Coronary artery (tissue), 2 donors: Measurements from ENCODE around the gene ANKRD22.

Experiments used
- DNase-seq: peaks from one replicate; pipeline ENCODE4 v3.0.0-alpha.2; 2017; ENCODE audit warnings: low spot score
- H3K27ac ChIP-seq, 2 donors: fragments of 200-600 bp; sonication (generic); one replicate each; pipeline ENCODE4 v1.5.1; 2016 to 2019
- H3K4me3 ChIP-seq: fragments of 200-600 bp; sonication (generic); 2 replicates; pipeline ENCODE4 v1.5.1; 2016; ENCODE audit warnings: mild to moderate bottlenecking, moderate library complexity
- CTCF ChIP-seq: fragments of 200-600 bp; sonication (generic); IDR thresholded peaks from one replicate; pipeline ENCODE4 v1.5.1; 2019; ENCODE audit warnings: antibody characterized with exemption

Gene ANKRD22

DNA sequence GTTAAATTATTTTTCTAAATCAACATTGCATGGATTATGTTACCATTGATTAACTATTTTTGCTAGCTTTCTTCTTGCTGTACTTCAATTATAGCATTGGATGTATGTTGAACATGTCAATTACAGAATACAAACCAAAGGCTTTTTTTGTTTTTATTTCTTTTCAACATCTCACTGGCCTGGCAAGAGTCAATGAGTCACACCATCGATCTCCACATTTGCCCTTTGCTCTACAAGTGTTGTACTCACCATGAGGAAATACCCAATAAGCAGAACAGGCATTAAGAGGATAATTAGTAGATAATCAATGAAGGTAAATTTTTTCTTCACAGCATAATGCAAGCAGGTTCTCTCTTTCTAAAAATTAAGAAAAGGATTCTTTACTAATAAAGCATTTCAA lies 23.3 kb downstream of the ANKRD22 start:
- DNase-seq: no peak
- no peak for TF ChIP-seq CTCF
- no peak overlapping the region for H3K27ac ChIP-seq
- no peak overlapping the region for H3K4me3 ChIP-seq

- H3K4me3 ChIP-seq: no peak overlapping the region
- no peak for DNase-seq
- no peak for TF ChIP-seq CTCF
Observed at GRCh38 chr10:88827671-88828070, 24.0 kb downstream of the ANKRD22 start.

DNA sequence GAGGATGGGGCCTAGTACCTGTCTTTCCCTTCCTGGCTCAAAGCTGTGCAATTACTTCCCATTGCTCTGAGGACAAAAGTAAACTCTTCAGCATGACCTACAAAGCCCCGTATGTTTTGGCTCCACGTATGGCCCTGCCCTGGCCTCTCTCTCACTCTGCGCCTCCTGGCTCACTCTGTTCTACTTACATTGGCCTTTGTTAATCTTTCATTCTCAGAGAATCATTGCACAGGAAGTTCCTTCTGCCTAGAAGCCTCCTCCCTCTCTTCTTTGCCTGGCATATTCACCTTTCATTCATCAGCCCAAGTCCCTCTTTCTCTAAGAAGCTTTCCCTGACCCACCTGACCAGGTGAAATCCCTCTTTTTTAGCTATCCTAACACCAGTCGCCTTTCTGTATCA lies 25.3 kb downstream of the ANKRD22 start:
- no peak for TF ChIP-seq CTCF
- H3K4me3 ChIP-seq: no peak overlapping the region
- no peak overlapping the region for H3K27ac ChIP-seq
- no peak for DNase-seq

More at GRCh38 chr10:88827671-88828070, 24.0 kb downstream of the ANKRD22 start:
- H3K27ac ChIP-seq: no peak overlapping the region

- Histone ChIP-seq H3K4me3 (no peak overlapping the region), H3K27ac (no peak overlapping the region)
- TF ChIP-seq CTCF: no peak
- DNase-seq: no peak
Observed at GRCh38 chr10:88820748-88821401, 30.8 kb downstream of the ANKRD22 start.

GRCh38 chr10:88819290-88819689 lies 32.4 kb downstream of the ANKRD22 start:
- Histone ChIP-seq H3K27ac (no peak overlapping the region), H3K4me3 (no peak overlapping the region)
- DNase-seq: no peak
- TF ChIP-seq CTCF: no peak

DNA sequence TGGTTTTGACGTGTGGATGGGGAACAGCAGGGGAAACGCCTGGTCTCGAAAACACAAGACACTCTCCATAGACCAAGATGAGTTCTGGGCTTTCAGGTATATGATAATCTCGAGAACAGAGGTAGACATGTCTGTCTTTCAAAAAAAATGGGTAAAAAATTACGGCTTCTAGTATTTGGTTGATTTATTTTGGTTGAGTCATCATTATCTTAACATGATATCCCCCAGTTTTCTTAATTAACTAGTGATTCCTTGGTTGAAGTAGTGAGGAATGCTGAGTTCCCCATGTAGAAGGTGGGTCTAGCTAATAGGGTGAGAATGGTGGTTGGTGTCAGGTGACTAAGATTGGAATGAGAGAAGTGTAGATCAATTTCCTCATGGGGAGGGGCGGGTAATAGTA lies 38.4 kb downstream of the ANKRD22 start:
- no peak for TF ChIP-seq CTCF
- H3K27ac ChIP-seq: no peak overlapping the region
- no peak for DNase-seq
- H3K4me3 ChIP-seq: no peak overlapping the region

DNA sequence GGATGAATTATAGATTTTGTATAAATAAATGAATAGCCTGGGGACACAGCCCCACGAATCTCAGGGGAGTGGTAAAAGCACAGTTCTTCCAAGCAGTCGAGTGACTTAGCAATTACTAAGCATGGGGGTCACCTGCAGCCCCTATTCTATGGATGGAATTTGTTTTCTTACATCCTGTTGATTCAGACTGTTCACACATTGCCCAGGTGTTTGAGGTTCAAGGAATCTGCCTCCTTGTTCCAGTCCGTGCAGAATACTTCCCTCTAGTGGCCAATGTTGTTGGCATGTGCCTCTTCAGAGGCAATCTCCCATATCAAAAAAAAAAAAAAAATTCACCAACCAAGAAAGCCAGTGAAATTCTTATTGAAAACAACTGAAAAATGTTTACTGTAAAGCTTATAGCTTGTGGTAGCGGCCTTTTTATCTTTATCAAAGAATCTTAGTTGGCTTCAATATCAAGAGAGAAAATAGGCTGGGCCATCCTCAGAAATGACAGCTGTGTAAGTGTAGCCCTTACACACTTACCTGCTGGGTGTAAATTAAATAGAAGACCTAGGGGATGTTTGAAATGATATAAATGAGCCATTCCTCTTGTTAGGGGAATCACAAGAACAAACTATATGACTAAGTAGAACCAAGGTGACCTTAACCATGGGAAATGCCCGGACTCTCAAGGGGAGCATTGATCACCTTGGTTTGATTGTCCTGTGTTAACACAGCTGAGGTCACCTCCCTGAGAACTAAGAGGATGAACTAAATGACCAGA lies 41.3 kb downstream of the ANKRD22 start:
- no peak for DNase-seq
- Histone ChIP-seq H3K27ac (no peak overlapping the region), H3K4me3 (no peak overlapping the region)
- peak; percentile 44 for TF ChIP-seq CTCF
